ENCODE data around the gene GDPD3. TPM values are rescaled to one million over a fixed set of nuclear protein-coding genes. Genes with fewer than 3 reads are reported as not detected.

GDPD3 gene
- total and polyA plus RNA-seq, 9 of the 15 experiments (the other 6 are each of a cell fraction or from before 2014, with no cell fraction given) = 0.47 to 3.9 (median 1.1) TPM

GRCh38 chr16:30087181-30087898 is 26.0 kb downstream of the GDPD3 start (continued):
- TF ChIP-seq RBBP5 (IDR thresholded peaks at IDR 0.05; ENCODE audit: borderline replicate concordance, insufficient read depth, low read length, poor library complexity, severe bottlenecking) = no peak
- no peak for TF ChIP-seq MTA3 (IDR thresholded peaks at IDR 0.05; ENCODE audit: borderline replicate concordance)
- no peak for TF ChIP-seq HDAC6 (IDR thresholded peaks at IDR 0.05; ENCODE audit: low read depth, low read length)
- peak in 1 of 2 experiments; percentile 53; a peak in 1 of 4 replicates for TF ChIP-seq RCOR1 (IDR thresholded peaks at IDR 0.05; ENCODE audit: borderline replicate concordance in 1 of 2, low read depth in 2 of 2, low read length in 2 of 2)
- no peak for TF ChIP-seq EWSR1 (IDR thresholded peaks at IDR 0.05; ENCODE audit: borderline replicate concordance, low read depth, partially characterized antibody)
- no peak for TF ChIP-seq ILF3 (IDR thresholded peaks at IDR 0.05; ENCODE audit: borderline replicate concordance)
- TF ChIP-seq NFXL1 (CRISPR knock-in tag; IDR thresholded peaks at IDR 0.05) = no peak
- no peak for TF ChIP-seq CBX1 (IDR thresholded peaks at IDR 0.05; ENCODE audit: low read depth)
- no peak for TF ChIP-seq RBM22 (IDR thresholded peaks at IDR 0.05; ENCODE audit: low read depth, low read length, poor library complexity, severe bottlenecking)
- no peak for TF ChIP-seq SP2 (IDR thresholded peaks at IDR 0.05; ENCODE audit: extremely low read depth, low read depth, low read length, poor library complexity, severe bottlenecking)
- no peak for TF ChIP-seq KHSRP (IDR thresholded peaks at IDR 0.05)
- TF ChIP-seq PREB (CRISPR knock-in tag; IDR thresholded peaks at IDR 0.05) = no peak
- TF ChIP-seq FOXP4 (CRISPR knock-in tag; IDR thresholded peaks at IDR 0.05; ENCODE audit: borderline replicate concordance) = no peak
- TF ChIP-seq ZNF121 (CRISPR knock-in tag; conservative IDR thresholded peaks at IDR 0.05) = peak; percentile 100
- TF ChIP-seq BCL6 (CRISPR knock-in tag; IDR thresholded peaks at IDR 0.05) = no peak
- no peak for TF ChIP-seq HBP1 (CRISPR knock-in tag; IDR thresholded peaks at IDR 0.05)
- peak in 1 of 2 experiments; percentile 81; a peak in 2 of 4 replicates for TF ChIP-seq TRIM24 (IDR thresholded peaks at IDR 0.05)
- TF ChIP-seq ZNF507 (tag; conservative IDR thresholded peaks at IDR 0.05) = no peak
- TF ChIP-seq ZNF445 (CRISPR knock-in tag; IDR thresholded peaks at IDR 0.05; ENCODE audit: low read depth) = no peak
- TF ChIP-seq GABPB1 (CRISPR knock-in tag; IDR thresholded peaks at IDR 0.05) = 0 out of 2 replicates have a peak, but pooled peaks have one; percentile 21

Data from K562 (cell line).